GM06990 (cell line): ENCODE results near the gene CERKL.

Source experiments
- DNase-seq: peaks from one replicate; pipeline ENCODE4 v3.0.0-alpha.2; 2011; ENCODE audit not compliant: insufficient read length; ENCODE audit errors: extremely low read depth
- H3K27me3 ChIP-seq: replicated peaks from 2 replicates; pipeline ENCODE4 v1.6.0; 2011; ENCODE audit warnings: low read length; ENCODE audit not compliant: control insufficient read depth, insufficient read depth
- H3K36me3 ChIP-seq: 2 replicates; pipeline ENCODE4 v1.5.1; 2011; ENCODE audit warnings: low read length; ENCODE audit not compliant: control insufficient read depth, insufficient read depth
- H3K4me3 ChIP-seq: replicated peaks from 2 replicates; pipeline ENCODE4 v1.5.1; 2011; ENCODE audit warnings: low read depth, mild to moderate bottlenecking, control low read depth, low read length
- TF ChIP-seq, protein P1 (sequence below): IDR thresholded peaks from 2 replicates; pipeline ENCODE4 v1.5.1; 2011; ENCODE audit warnings: low read length, control low read depth, mild to moderate bottlenecking, inconsistent platforms; ENCODE audit not compliant: insufficient read depth, poor library complexity, severe bottlenecking

Gene CERKL

DNA sequence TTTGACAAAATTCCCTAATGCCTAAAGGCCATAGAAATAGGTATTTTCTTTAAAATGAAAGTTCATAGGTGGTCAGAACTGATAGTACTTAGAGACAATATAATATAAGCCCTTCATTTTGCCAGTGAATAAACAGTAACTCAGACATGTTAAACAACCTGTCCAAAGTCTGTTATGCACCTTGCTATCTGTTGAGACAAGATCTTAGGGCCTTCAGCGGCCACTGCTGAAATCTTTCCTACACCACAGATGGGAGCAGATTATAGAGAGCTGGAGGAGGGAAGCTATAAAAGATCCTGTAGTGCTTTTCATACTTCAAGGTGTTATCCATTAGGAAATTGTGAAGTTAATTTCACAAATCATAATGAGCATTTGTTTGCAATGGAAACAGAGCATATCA lies 13.8 kb downstream of the CERKL start:
- no peak overlapping the region for H3K4me3 ChIP-seq
- no peaks in the 10 kb centered on the region for H3K27me3 ChIP-seq
- DNase-seq, result no peak
- TF ChIP-seq, protein P1, sequence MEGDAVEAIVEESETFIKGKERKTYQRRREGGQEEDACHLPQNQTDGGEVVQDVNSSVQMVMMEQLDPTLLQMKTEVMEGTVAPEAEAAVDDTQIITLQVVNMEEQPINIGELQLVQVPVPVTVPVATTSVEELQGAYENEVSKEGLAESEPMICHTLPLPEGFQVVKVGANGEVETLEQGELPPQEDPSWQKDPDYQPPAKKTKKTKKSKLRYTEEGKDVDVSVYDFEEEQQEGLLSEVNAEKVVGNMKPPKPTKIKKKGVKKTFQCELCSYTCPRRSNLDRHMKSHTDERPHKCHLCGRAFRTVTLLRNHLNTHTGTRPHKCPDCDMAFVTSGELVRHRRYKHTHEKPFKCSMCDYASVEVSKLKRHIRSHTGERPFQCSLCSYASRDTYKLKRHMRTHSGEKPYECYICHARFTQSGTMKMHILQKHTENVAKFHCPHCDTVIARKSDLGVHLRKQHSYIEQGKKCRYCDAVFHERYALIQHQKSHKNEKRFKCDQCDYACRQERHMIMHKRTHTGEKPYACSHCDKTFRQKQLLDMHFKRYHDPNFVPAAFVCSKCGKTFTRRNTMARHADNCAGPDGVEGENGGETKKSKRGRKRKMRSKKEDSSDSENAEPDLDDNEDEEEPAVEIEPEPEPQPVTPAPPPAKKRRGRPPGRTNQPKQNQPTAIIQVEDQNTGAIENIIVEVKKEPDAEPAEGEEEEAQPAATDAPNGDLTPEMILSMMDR, result no peak
- H3K36me3 ChIP-seq, result no peaks in the 10 kb centered on the region

DNA sequence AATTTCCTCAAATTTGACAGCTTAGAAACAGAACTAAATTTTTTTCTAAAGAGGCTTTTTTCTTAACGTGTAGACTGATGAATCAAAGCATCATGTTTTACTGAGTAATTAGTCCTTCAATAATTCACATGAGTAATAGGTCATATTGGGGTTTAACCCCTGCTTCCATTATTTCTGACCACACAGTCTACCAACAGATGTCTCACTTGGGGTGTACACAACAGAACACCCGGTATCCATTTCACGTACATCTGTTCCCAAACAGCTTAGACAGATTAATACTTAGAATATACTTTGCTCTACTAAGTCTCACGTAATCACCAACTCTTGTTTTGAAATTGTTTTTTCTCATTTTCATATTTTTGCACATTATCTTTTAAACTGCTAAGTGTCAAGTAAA lies 14.8 kb downstream of the CERKL start:
- TF ChIP-seq, protein P1, result no peak
- Histone ChIP-seq H3K4me3 (no peak overlapping the region), H3K27me3 (no peaks in the 10 kb centered on the region), H3K36me3 (no peaks in the 10 kb centered on the region)
- DNase-seq, result no peak

DNA sequence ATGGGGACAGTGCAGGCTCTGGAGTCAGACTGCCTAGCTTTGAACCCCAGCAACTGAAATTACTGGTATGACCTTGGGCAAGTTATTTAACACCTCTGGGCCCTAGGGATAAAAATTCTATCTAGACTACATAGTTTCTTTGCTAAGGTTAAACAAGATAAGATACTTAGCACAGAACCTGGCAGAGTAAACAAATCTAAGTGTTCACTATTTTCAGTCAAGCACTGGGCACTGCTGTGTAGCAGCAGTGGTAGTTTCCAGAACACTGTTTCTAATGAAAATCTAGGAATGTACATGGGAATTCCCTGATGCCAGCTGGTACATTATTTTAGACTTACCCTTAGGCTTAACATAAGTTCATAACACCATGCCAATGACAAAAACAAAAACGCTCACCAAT lies 17.2 kb downstream of the CERKL start:
- no peak for DNase-seq
- Histone ChIP-seq H3K36me3 (no peaks in the 10 kb centered on the region), H3K27me3 (no peaks in the 10 kb centered on the region), H3K4me3 (no peak overlapping the region)
- TF ChIP-seq, protein P1, result no peak

DNA sequence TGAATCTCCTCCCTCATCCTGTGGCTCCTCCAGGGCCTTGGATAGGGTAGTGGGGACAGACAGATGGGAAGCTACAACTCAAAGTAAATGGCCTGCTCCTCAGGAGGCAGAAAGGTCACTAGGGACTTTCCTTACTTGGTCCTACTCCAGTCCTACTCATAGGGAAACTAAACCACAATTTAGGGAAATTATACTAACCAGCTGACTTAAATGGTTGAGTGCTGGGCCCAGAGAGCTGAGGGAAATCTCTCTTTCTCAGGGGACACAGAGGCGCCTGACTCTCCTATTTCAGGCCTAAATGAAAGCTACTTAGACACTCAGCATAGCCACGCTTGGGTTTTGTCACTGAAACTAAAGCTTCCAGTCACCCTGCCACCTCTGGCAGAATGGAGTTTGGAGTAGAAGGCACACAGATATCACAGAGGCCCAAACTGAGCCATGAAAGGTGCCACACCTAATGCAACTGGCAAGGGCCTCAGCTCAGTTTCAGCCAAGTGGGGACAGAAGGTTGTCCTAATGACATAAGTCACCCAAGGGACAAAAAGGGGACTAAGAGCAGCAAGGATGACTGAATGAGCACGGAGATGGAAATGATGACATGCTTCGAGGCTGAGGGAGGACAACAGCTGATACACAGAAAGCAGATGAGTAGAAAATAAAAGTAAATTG lies 24.0 kb downstream of the CERKL start:
- H3K27me3 ChIP-seq, result no peaks in the 10 kb centered on the region
- DNase-seq, result no peak
- no peaks in the 10 kb centered on the region for H3K36me3 ChIP-seq
- TF ChIP-seq, protein P1, result no peak
- no peak overlapping the region for H3K4me3 ChIP-seq

DNA sequence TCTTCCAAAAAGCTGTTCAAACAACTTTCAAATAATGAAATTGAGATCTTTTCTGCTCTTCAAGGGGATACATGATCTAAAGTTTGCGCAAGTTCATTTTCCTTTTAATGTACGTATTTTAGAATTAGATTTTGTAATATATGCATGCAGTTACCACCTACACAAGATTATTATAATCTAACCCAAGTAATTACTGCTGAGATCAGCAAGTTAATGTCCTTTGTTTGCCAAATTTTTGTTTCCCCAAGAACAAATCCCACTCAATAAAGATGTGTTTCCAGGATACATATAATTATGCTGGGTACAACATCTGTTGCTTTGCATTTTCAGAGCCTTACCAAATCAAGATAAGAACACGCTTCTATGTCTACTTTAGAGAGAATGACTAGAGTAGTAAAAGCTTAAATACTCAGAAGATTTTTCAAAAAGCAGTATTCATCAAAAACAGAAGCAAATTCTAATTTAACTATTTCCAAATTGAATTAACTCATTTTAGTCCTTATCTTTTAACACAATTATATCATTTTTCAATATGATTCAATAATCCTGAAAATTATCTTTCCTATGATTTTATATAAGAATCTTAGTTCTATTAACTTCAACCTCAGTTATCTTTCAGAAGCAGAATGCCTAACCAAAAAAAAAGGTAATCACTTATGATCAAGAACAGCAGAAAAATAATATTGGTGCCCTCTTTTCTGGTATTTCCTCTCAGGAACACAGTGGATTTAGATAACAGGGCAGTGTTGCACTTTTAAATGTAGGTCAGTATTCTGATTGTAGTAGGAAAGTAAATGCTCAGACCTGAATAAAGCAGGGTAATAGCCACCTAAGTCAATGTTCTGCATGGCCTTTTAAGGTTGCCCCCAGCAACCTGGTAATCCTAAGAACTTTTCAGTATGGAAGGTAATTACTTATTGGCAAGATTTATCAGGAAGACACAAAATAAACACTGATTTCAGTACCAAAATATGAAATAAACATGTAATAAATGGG lies 28.0 kb downstream of the CERKL start:
- H3K36me3 ChIP-seq, result no peaks in the 10 kb centered on the region
- TF ChIP-seq, protein P1, result no peak
- DNase-seq, result no peak
- no peaks in the 10 kb centered on the region for H3K27me3 ChIP-seq
- no peak overlapping the region for H3K4me3 ChIP-seq
